HG02884 (cell line): ENCODE data around the gene COLEC11.
"Not testable (repeated sequence)": the region's sequence is repeated elsewhere in the genome, so short reads cannot be mapped to it uniquely, and the experiment has no call there.

Source experiments
- ATAC-seq: cut with Tn5 transposase; IDR thresholded peaks from one replicate; pipeline ENCODE4 v1.9.1; 2021; ENCODE audit warnings: mild to moderate bottlenecking, moderate library complexity; ENCODE audit not compliant: unreplicated experiment

The COLEC11 gene

DNA sequence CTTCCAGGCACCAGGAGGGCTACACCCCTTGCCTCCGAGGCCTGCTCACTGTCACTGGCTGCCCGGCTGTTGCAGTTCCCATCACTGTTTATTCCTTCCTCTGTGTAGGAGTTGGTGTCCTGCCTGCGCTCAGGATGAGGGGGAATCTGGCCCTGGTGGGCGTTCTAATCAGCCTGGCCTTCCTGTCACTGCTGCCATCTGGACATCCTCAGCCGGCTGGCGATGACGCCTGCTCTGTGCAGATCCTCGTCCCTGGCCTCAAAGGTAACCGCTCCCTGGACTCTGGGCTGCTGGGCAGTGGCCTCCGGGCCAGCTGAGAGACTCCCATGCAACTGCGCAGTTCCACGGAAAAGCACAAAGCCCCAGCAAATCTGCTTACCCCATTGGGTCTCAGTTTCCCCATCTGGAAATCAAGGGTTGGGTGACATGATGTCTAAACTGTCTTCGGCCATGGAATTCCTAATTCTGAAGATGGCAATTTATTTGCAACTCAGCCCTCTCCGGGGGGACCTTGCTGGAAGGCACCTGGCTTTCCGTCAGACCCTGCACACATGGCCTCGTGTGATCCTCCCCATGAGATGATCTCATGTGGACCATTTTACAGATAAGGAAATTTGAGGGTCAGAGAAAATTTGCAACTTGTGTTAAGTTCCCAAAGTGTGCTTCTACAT, 9.4 kb downstream of the COLEC11 start:
- ATAC-seq: no peak

DNA sequence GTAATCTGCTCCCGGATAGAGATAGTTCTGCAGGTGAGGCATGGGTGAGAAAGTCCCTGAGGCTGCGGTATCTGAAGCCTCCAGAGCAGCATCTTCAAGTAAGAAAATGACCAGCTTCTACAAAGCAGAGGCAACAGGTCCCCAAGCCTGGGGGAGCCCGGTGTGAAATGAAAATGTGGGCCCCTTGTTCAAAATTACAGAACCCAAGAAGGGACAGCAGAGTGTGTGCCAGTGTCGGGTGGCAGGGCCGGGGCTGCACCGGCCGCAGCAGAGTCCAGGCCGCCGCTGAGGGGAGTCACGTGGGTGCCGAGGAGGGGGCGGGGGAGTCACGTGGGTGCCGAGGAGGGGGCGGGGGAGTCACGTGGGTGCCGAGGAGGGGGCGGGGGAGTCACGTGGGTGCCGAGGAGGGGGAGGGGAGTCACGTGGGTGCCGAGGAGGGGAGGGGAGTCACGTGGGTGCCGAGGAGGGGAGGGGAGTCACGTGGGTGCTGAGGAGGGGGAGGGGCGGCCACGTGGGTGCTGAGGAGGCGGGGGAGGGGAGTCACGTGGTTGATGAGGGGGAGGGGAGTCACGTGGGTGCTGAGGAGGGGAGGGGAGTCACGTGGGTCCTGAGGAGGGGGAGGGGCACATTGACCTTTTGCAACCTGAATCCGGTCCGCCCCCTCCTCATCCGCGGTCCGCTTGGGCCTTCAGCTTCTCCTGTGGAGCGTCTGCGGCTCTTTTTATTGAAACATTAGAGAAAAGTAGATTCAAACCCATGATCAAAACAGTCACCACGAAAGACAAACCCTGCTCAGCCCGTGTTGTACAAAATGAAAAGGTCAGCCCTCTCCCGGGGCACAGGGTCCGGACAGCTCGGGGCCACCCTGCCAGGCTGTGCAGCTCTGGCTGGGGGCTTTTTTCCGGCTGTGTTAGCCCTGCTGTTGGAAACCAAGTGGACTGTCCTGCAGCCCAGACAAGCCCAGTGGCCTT, 10.4 kb downstream of the COLEC11 start:
- ATAC-seq: no peak

DNA sequence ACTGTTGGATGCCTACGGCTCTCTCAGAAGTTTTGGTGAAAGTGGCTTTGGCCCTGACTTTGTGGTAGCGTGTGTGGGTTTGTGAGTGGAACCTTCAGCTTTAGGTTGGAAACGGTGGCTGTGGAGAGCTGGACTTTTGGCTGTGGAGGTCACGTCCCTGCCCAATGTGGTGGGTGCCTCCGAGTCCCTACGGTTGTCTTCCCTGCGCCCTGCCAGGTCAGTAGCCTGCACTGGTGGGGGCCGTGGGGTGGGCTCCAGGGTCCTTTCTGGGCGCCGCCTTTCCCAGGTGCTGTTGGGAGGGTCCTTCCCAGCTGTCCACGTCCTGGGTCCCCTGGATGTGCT, 11.1 kb downstream of the COLEC11 start:
- ATAC-seq: no peak

DNA sequence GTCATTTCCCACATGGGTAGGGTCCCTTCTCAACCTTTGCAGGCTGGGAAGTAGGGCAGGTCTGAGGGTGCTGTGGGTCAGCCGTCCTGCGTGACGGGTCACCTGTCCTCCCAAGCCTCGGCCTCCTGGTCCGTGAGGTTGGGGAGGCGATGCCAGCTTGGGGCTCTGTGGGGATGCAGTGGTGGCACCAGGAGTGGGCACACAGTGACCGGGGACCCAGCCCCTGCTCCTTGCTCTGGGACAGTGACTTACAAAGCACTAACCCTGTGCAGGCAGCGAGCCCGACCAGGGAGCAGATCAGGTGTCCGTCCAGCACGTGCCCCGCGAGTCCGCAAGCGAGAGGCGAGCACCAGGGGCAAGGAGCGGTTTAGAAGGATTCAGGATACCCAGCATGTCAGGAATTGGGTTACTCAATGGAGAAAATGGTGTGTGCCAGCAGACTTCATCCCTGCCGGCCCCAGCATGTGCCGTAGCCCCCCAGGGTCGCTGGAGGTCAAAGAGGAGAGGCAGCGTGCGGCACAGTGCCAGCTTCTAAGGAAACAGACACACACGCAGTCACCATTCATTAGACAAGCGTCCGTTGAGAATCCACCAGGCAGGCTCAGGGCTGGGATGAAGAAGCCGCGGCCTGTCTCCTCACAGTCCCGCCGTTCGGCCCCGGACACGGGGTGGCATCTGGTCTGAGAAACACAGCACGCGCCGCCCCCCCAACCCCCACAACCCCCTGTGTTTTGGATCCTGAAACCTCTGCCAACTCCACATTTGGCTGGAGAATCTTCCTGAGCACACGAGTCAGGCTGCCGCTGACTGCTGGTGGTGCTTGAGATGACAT, 11.7 kb downstream of the COLEC11 start:
- ATAC-seq: no peak

DNA sequence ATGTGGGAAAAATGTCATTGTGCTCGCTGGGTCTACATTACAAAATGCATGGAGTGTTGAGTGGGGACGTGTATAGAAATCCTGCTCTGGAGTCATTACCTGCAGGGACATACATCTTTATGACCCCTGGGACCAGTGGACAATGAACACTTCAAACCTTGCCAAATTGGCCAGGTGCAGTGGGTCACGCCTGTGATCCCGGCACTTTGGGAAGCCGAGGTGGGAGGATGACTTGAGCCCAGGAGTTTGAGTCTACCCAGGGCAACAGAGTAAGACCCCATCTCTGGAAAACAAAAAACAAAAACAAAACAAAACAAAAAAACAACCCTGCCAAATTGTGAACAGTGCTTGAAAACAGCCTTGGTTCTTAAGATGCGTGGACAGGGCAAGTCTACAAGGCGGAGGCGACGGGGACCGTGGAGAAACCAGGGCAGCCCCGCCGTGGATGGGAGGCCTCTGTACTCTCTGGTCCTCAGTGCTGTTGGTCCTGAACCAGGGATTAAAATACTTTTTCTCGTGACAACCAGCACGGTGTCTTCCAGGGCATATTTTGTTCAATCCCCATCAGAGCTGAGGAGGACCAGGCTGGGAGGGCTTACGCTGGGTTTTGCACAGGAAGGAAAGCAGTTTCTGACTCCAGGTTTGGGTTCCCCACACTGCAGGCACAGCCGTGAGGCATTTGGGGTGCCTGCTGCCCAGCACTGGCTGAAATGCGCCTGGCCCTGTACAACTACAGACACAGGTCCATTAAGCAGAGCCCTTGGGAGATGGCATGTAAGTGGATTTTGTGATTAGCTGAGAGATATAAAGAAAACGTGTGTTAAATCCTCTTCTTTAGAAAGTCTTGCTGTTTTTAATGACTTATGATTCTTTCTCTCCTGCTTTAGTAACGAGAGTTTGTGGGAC, 13.7 kb downstream of the COLEC11 start:
- ATAC-seq: peak; percentile 6

DNA sequence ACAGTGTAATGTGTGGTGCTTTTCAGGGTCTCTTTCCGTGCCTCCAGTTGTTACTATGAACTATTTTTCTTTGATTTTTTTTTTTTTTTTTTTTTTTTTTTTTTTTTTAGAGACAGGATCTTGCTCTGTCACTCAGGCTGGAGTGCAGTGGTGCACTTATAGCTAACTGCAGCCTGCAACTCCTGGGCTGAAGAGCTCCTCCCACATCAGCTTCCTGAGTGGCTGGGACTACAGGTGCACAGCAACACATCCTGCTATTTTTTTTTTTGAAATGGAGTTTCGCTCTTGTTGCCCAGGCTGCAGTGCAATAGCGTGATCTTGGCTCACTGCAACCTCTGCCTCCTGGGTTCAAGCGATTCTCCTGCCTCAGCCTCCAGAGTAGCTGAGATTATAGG, 14.4 kb downstream of the COLEC11 start:
- ATAC-seq: peak; percentile 64

DNA sequence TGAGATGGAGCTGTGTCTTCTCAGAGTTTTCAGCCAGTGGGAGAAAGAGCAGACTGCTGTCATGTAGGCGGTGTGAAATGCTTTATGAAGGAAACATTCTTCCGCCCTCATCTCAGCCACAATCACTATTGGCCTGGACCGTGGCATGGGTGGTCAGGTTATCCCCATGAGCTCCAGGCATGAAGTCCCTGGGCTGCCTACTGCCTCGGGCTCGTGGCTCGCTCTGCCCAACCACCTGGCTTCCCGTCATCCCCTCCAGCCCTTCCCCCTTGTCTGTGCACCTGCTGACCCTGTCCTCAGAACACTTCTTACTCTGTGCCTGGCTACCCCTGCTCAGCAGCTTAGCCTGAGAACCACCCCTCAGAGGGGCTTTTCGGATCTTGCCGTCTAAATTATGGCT, 15.5 kb downstream of the COLEC11 start:
- no peak for ATAC-seq

DNA sequence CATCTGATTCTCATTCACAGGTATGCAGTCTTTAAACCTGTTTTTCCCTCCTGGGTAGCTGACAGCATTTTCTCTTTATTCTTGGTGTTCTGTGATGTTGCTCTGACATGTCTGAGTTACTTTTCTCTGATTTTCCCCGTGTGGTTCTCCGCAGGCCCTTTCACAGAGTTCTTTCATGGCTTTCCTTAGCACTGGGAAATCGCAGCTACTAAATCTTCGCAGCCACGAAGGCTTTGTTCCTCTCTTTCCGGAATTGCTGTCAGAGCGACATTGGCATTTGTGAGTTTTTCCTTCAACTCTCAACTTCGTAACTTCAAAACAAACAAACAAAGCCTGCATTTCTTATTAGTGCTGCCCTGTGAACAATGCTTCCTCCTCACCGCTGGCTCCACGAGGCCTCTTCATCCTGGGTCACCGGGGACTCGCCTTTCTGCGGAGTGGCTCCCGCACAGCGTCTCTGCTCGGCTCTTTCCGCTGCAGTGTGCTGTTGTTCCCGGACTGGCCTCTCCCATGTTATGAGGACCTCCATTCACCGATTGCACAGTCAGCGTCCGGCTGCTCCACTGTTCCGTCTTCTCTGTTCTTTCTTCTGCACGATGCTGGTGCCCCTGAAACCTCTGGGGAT, 16.1 kb downstream of the COLEC11 start:
- no peak for ATAC-seq

DNA sequence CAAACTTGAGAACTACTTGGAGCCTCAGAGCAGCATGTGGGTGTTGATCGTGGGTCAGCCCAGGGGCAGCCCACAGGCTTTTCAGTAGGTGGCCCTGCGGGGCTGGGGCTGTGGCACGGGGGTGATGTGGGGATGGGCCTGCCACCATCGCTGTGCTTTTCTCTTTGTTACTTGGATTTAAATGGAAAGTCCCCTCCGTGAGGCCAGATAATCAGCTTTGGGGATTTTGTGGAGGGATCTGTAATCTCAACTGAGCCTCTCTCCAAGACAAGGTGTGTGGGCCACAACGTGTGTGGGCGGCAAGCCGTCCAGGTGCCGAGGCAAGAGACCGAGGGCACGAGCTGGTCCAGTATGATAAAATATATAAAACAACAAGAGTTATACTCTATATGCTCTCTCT, 16.7 kb downstream of the COLEC11 start:
- ATAC-seq: no peak

DNA sequence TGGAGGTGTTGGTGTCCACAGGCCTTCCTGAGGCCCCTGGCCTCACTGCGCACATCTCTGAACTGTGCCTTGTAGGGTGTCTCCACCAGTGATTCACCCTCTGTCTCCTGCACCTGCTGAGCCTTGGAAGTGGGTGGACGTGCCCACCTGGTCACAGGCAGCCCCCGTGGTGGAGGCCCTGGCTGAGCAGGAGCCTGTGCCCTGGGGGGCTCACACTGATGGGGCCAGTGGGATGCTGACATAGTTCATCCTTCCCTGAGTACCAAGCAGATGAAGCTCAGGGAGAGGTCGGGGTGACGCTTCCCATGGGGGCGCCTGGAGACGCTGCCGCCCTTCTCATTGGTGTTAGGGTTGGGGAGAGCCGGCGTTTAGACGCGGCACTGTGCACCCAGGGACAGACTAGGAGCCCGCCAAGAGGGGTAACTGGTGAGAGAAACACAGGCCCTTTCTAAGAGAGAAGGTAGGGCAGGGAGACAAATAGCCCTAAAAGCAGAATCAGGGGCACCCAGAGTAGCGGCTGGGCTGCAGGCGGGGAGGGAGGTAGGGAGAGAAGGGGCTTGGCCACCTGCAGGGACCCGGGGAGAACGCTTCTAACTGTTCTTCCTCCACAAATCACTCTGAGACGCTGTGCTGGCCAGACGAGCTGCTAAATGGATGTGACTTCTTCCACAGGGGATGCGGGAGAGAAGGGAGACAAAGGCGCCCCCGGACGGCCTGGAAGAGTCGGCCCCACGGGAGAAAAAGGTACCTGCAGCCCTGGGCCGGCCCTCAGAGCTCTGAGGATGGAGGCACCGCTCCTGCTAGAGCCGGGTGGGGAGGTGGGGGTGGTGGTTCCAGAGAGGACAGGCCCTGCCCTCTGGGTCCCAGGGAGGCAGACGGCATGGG, 18.0 kb downstream of the COLEC11 start:
- ATAC-seq: no peak

DNA sequence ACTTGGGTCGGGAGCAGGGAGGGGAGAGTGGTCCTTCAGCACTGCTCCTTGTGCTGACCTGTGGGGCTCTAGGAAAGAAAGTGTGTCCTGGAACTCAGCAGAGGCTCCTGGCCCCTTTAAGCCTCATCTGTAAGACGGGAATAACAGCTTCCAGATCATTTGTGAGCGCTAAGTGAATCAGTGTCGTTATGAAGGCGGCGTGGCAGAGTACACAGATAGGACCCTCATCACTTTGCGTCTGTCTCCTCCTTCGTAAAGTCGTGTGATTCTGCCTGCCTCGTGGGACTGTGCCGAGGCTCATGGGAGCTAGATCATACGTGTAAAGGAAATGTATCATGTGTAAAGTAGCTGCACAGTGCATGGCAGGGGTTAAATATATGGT, 18.6 kb downstream of the COLEC11 start:
- no peak for ATAC-seq

DNA sequence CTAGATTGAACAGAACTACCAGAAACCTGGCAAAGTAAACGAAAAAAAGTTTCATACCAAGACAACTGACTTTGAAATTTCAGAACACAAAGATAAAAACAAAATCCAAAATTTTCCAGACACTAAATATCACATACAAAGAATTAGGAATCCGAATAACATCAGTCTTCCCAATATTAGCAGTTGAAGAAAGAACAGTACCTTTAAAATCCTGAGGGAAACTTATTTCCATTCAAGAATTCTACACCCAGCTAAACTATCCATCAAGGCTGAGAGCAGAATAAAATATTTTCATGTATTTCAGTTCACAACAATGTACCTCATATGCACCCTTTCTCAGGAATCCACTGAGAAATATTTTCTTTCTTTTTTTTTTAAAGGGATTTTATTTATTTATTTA, 19.8 kb downstream of the COLEC11 start:
- not testable (repeated sequence) for ATAC-seq

DNA sequence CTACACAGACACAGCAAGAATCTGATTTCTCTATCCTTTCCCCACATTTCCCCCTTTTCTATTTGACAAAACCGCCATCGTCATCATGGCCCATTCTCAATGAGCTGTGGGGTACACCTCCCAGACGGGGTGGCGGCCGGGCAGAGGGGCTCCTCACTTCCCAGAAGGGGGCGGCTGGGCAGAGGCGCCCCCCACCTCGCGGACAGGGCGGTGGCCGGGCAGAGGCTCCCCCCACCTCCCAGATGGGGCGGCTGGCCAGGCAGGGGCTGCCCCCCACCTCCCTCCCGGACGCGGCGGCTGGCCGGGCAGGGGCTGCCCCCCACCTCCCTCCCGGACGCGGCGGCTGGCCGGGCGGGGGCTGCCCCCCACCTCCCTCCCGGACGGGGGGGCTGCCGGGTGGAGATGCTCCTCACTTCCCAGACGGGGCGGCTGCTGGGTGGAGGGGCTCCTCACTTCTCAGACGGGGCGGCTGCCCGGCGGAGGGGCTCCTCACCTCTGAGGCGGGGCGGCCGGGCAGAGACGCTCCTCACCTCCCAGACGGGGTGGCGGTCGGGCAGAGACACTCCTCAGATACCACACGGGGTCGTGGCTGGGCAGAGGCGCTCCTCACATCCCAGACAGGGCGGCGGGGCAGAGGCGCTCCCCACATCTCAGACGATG, 20.8 kb downstream of the COLEC11 start:
- not testable (repeated sequence) for ATAC-seq

DNA sequence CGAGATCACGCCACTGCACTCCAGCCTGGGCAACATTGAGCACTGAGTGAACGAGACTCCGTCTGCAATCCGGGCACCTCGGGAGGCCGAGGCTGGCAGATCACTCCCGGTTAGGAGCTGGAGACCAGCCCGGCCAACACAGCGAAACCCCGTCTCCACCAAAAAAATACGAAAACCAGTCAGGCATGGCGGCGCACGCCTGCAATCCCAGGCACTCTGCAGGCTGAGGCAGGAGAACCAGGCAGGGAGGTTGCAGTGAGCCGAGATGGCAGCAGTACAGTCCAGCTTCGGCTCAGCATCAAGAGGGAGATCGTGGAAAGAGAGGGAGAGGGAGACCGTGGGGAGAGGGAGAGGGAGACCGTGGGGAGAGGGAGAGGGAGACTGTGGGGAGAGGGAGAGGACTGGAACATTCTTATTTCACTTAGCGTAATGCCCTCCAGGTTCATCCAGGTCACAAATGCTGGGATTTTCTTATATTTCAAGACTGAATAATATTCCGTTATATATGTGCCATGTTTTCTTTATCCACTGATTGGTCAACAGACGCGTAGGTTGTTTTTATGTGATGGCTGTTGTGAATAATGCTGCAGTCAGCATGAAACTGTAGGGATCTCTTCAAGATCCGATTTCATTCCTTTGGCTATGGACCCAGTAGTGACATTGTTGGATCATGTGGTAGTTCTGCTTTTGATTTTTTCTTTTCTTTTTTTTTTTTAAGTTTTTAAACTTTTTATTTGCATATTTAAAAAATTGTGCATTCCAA, 21.7 kb downstream of the COLEC11 start:
- not testable (repeated sequence) for ATAC-seq

DNA sequence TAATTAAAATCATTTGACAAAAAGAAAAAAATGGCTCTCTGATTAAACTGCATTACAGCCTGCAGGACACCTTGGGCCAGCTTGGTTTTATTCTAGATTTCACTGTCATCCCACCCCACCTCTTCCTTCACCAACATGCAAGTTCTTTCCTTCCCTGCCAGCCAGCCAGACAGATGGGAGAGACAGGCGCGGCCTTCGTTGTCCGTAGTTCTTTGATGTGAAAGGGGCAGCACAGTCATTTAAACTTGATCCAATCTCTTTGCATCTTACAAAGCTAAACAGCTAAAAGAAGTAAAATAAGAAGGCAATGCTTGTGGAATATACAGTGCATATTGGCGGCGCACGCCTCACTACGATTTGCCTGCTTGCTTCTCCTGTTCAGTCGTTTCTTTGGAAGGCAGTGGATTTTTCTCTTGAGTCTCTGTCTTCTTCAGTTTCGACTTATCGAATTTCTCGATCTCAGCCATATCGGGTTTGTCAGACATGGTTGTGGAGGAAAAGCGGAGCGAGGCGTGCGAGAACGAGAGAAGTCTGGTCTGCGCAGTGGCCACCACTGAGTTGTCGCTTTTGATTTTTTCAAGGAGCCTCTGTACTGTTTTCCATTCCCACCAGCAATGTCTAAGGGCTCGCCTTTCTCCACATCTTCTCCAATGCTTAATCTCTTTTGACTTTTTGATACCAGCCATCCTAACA, 22.4 kb downstream of the COLEC11 start:
- ATAC-seq: no peak

DNA sequence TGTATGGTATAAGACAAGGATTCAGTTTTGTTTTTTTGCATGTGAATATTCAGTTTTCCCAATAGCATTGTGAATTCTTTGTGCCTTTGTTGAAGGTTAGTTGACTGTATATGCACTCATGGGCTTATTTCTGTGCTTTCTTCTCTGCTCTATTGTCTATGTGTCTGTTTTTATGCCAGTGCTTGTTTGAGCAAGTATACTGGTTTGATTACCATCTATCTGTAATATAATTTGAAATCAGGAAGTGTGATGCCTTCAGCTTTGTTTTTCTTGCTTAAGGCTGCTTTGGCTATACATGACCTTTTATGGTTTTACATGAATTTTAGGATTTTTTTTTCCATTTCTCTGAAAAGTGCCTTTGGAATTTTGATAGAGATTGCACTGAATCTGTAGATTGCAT, 23.5 kb downstream of the COLEC11 start:
- no peak for ATAC-seq

DNA sequence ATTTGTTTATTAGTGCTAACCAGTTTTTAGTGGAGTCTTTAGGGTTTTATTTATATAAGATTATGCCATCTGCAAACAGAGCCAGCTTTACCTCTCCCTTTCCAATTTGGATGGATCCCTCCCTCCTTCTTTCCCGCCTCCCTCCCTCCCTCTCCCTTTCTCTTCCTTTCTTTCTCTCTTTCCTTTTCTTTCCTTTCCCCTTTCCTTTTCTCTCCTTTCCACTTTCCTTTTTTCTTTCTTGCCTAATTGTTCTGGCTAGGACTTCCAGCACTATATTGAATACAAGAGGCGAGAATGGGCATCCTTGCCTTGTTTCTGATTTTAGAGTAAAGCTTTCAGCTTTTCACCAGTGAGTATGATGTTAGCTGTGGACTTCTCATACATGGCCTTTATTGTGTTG, 24.1 kb downstream of the COLEC11 start:
- no peak for ATAC-seq
